A673 (cell line): ENCODE results near the gene SLC22A6. TPM values are rescaled to one million over a fixed set of nuclear protein-coding genes. Genes with fewer than 3 reads are reported as not detected.

Experiments
- BruUV-seq: library from RNA; stranded (reverse); fragments of 400-500 nt; replicated peaks from 2 replicates; lab custom pipeline; 2021; lab: Mats Ljungman, UMichigan
- CTCF ChIA-PET: fragments of 300-600 bp; sonication (Branson Sonifier 250); formaldehyde crosslinking; loops from one replicate; lab custom pipeline; 2022; ENCODE audit warnings: antibody characterized with exemption; lab: Charles Lee
- POLR2A ChIA-PET: fragments of 300-600 bp; sonication (Branson Sonifier 250); formaldehyde crosslinking; loops from one replicate; lab custom pipeline; 2022; ENCODE audit warnings: antibody characterized with exemption; ENCODE audit not compliant: low non-redundant PET; lab: Charles Lee
- DNase-seq: peaks from one replicate; pipeline ENCODE4 v3.0.0-alpha.2; 2015; ENCODE audit warnings: low spot score
- H3K27ac ChIP-seq: fragments of 200-600 bp; sonication (generic); 2 replicates; pipeline ENCODE4 v1.5.1; 2016; ENCODE audit warnings: mixed run types, low read depth, mild to moderate bottlenecking, mixed read lengths, antibody characterized with exemption, low read length; ENCODE audit not compliant: poor library complexity, severe bottlenecking
- H3K27me3 ChIP-seq: fragments of 200-600 bp; sonication (generic); replicated peaks from 2 replicates; pipeline ENCODE4 v1.6.1; 2017; ENCODE audit warnings: mixed run types, low read depth, mild to moderate bottlenecking, mixed read lengths, antibody characterized with exemption, low read length; ENCODE audit not compliant: insufficient read depth, poor library complexity
- H3K36me3 ChIP-seq: fragments of 200-600 bp; sonication (generic); 2 replicates; pipeline ENCODE4 v1.6.1; 2016; ENCODE audit warnings: mixed run types, mild to moderate bottlenecking, mixed read lengths, antibody characterized with exemption, low read length; ENCODE audit not compliant: insufficient read depth, poor library complexity, severe bottlenecking
- H3K4me1 ChIP-seq: fragments of 200-600 bp; sonication (generic); 2 replicates; pipeline ENCODE4 v1.6.1; 2017; ENCODE audit warnings: mixed run types, mild to moderate bottlenecking, mixed read lengths, antibody characterized with exemption, low read length; ENCODE audit not compliant: insufficient read depth, poor library complexity, severe bottlenecking
- H3K4me3 ChIP-seq: fragments of 200-600 bp; sonication (generic); 2 replicates; pipeline ENCODE4 v1.5.1; 2016; ENCODE audit warnings: low read depth, mixed run types, mild to moderate bottlenecking, mixed read lengths, low read length; ENCODE audit not compliant: poor library complexity, severe bottlenecking
- H3K9me3 ChIP-seq: fragments of 200-600 bp; sonication (generic); 2 replicates; pipeline ENCODE4 v1.6.1; 2016; ENCODE audit warnings: mixed run types, low read depth, mild to moderate bottlenecking, mixed read lengths, antibody characterized with exemption, low read length; ENCODE audit not compliant: poor library complexity, severe bottlenecking
- EZH2 ChIP-seq: fragments of 200-600 bp; sonication (generic); IDR thresholded peaks from 2 replicates; pipeline ENCODE4 v1.6.1; 2017; ENCODE audit warnings: borderline replicate concordance, low read depth, mild to moderate bottlenecking, mixed read lengths, antibody characterized with exemption, low read length; ENCODE audit not compliant: poor library complexity, severe bottlenecking
- intact Hi-C: fragments of 100-400 bp; cut with micrococcal nuclease; formaldehyde crosslinking; loops from one replicate; pipeline ENCODE4 v1.10.0; 2022; ENCODE audit not compliant: unreplicated experiment
- total RNA-seq: library from RNA; stranded (reverse); gene quantifications from 2 replicates; pipeline ENCODE4 v1.2.3, GENCODE V29; 2021
- TF ChIP-seq, protein P1 (sequence below): fragments of 300-800, 200-600 bp; sonication (generic); conservative IDR thresholded peaks from 2 replicates; pipeline ENCODE4 v1.5.1; 2017; ENCODE audit warnings: low read depth, mild to moderate bottlenecking, antibody characterized with exemption, low read length, moderate library complexity, mixed read lengths

Gene SLC22A6
- total RNA-seq, 1 experiment from 2014 or later, result not detected

DNA sequence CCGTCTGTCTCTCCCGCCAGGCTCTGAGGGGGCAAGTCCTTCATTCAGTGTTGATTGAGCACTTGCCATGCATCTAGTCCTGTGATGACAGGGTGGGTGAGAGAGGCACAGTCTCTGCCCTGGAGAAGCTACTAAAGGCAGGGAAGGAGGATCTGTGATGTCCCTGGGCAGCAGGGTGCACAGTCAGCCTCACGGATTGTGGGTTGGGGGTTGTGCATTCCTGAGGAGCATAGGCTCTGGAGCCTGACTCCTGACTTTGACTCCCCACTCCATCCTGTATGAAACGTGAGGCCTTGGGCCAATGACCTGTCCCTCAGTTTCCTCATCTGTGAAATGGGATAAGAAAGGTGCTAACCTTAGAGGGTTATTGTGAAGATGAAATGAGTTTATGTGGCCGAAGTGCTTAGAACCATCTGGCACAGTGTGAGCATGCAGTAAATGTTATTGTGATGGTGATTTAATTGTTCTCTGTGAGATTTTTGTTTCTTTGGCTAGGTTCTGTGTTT, 26.2 kb upstream of the SLC22A6 start:
- intact Hi-C loops, result no loop called here
- Histone ChIP-seq H3K36me3 (no peaks in the 10 kb centered on the region), H3K27ac (no peak overlapping the region), H3K27me3 (no peaks in the 10 kb centered on the region), H3K9me3 (no peaks in the 10 kb centered on the region), H3K4me3 (no peak overlapping the region), H3K4me1 (no peaks in the 10 kb centered on the region)
- POLR2A ChIA-PET, result no interaction called here
- no peak for DNase-seq
- CTCF ChIA-PET, result no interaction called here
- no TSS peak for BruUV-seq
- no peak for TF ChIP-seq EZH2
- TF ChIP-seq, protein P1, sequence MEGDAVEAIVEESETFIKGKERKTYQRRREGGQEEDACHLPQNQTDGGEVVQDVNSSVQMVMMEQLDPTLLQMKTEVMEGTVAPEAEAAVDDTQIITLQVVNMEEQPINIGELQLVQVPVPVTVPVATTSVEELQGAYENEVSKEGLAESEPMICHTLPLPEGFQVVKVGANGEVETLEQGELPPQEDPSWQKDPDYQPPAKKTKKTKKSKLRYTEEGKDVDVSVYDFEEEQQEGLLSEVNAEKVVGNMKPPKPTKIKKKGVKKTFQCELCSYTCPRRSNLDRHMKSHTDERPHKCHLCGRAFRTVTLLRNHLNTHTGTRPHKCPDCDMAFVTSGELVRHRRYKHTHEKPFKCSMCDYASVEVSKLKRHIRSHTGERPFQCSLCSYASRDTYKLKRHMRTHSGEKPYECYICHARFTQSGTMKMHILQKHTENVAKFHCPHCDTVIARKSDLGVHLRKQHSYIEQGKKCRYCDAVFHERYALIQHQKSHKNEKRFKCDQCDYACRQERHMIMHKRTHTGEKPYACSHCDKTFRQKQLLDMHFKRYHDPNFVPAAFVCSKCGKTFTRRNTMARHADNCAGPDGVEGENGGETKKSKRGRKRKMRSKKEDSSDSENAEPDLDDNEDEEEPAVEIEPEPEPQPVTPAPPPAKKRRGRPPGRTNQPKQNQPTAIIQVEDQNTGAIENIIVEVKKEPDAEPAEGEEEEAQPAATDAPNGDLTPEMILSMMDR, result no peak

DNA sequence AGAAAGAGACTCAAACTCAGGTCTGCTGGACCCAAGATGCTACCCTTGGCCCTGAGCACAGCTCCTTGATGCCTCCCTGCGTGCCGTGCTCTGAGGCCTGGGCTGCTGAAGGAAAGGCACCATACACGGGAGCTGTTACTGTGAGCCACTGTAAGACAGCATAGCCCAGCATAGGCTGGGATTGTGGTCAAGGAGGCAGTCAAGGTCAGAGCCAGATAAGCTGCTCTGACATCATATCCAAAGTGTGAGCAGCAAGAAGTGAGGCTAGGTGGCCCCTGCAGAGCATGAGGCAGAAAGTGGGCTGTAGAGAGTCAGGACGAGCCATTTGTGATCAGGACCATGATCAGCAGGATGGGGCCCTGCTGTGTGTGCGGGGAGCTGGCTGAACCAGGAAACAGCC, 23.2 kb upstream of the SLC22A6 start:
- TF ChIP-seq, protein P1, result no peak
- TF ChIP-seq EZH2, result no peak

DNA sequence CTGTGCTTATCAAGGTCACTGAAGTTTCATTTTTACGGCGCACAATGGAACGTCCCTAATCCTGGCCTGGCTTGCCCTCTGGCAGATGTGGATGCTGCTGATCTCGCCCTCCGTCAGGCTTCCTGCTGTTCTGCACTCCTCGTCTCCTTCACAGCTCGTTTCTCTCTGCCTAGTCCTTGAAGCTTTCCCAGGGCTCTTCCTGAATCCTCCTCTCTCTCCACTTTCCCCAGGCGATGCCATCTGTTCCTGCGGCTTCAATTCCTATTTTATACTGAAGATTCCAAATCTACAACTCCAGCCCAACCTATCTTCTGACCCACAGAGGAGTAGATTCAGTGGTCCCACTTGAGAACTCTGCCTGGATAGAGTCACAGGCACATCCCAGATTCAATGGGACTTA, 16.7 kb upstream of the SLC22A6 start:
- ChIA-PET CTCF (no interaction called here), POLR2A (no interaction called here)
- BruUV-seq, result no TSS peak
- no peak overlapping the region for H3K4me3 ChIP-seq
- intact Hi-C loops, result no loop called here
- no peak for DNase-seq
- H3K4me1 ChIP-seq, result no peaks in the 10 kb centered on the region
- no peaks in the 10 kb centered on the region for H3K9me3 ChIP-seq
- H3K36me3 ChIP-seq, result no peaks in the 10 kb centered on the region
- H3K27me3 ChIP-seq, result no peaks in the 10 kb centered on the region
- TF ChIP-seq, protein P1, result no peak
- TF ChIP-seq EZH2, result no peak
- H3K27ac ChIP-seq, result no peak overlapping the region

More for the DNA sequence above, 23.2 kb upstream of the SLC22A6 start:
- Histone ChIP-seq H3K27me3 (no peaks in the 10 kb centered on the region), H3K27ac (no peak overlapping the region), H3K4me1 (no peaks in the 10 kb centered on the region), H3K4me3 (no peak overlapping the region), H3K9me3 (no peaks in the 10 kb centered on the region), H3K36me3 (no peaks in the 10 kb centered on the region)
- BruUV-seq, result no TSS peak
- ChIA-PET POLR2A (interaction anchor here (0.6 kb wide), 1 partner anchor 1347 kb away, joined by 7 read pairs; no protein-coding TSS in a partner anchor), CTCF (interaction anchor here (1.2 kb wide), 1 partner anchor 123 kb away, joined by 3 read pairs; no protein-coding TSS in a partner anchor)
- intact Hi-C loops, result no loop called here
- no peak for DNase-seq
